RKO (cell line): ENCODE data around the gene TTC21B.
A peak's percentile ranks its signal among the peaks of the same experiment; 100 is the strongest.
"Not testable (repeated sequence)": the region's sequence is repeated elsewhere in the genome, so short reads cannot be mapped to it uniquely, and the experiment has no call there.

Experiments used
- DNase-seq: peaks from one replicate; pipeline ENCODE4 v3.0.0-alpha.2; 2016; ENCODE audit warnings: low spot score

The TTC21B gene

DNA sequence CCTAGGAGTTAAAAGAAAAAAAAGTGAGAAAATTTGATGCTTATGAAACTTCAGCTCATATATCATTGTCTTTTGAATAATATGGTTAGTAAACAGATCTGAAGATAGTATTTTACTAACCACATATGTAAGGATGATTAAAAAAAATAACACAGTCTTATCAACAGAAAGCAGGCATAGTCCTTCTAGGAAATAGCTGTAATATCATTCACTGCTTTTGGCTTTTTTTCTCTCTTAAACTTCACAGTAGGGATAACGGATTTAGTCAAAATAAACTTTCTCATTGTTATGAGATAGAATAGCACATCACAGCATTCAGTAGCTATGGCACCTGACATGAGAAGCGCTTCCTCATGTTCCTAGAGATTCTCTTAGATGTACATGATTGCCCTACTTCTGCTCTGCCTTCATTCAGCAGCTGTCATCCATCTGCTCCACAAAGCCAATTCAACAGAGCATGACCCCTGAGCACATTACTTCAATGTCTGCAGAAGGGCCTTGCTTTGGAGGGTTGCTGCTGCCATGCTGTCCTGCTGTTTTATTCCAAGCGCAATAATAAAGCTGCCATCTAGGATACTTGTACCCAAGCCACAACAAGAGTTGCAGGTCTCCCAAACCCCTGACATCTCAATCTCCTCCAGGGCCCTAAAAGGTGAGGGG lies 67.0 kb downstream of the TTC21B start:
- no peak for DNase-seq

DNA sequence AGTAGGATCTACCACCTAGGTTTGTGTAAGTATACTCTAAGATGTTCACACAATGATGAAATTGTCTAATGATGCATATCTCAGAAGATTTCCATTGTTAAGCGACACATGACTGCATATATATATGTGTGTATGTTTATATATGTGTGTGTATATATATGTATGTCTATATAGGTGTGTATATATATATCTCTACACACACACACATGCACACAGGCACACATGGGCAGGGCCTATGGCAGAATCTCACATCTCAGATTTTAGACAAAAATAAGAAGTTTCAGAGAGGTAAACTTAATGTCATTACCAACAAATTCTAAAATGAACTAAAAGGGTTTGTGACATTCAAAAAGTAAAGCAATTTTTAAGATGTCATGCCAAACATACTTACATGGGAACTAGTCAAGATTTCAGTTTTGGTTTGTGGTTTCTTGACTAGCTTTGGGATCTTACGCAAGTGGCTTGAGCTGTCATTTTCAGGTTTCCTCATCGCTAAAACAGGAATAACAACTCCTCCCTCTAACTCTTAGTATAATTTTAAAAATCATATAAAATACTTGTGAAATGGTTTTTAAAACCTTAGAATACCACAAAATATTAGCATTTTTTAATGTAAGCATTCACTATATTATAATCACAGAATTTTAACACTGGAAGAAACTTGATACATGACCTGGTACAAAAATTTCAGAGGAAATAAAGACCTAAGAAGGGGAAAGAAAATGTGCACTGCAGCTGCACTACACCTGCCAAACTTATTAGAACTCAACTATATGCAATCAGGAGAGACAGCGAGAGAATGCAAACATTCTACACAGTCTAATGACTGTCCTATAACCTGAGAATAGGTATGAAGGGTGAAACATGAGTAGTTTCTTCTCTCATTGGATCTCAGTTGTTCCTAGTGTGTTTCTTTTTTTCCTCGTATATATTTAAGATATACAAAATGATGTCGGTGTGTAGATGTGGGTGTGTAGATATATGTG lies 75.7 kb downstream of the TTC21B start:
- DNase-seq: no peak

DNA sequence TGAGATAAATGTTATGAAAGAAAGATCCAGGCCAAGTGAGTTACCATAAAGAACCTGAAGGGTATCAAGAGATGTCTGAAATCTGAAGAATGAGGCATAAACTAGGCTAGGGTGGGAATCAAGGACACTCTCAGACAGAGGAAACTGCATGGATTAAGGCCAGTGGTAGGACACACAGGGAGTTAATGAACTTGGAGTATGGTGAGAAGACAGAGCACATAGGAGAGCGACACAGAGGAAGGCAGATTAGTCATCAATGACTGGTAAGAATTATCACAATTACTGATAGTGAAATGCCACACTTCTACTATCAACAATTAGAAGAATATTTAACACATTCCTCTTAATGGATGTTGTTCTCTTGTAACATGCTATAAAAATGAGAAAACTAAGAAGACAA lies 76.9 kb downstream of the TTC21B start:
- DNase-seq: no peak

DNA sequence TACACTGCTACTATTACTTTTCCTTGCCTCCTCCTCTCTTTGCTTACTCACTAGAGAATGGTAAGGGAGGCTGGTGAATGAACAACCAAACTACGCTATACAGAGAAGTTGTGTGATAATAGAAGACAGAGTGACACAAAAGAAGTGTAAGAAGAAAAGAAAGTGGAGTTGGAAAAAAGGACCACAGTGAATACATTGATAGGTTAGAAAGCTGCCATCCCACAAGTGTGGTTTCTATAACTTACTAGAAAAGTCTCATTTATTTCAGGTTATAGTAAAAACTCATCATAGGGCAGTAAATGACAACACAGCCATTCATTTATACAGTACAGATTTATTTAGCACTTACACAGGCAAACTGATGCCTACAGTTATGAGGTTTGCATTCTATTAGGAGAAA lies 77.3 kb downstream of the TTC21B start:
- no peak for DNase-seq

DNA sequence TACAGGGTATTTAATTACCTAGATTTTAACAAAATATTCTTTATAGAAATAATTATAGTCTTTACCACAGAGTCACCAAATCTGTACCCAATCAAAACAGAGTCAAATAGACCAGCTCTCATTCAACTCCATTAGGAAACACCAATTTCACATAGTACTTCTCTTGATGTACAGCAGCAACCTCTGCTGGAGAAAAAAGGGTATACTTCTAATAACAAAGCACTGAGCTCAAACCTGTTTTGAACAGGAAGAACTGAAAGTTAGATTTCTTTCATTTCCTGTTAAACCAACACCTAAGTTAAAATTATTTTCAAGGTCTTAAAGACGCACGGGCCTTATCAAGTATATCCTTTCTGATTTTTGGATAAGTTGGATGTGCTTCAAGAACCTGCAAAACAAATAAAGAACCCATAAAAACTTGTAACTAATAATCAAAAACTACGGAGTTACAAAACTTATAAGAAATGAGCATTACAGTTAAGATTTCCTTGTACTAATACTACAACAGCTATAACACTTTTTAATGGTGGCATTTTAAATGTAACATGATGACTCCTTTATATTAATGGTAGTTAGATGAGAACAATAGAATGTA lies 79.0 kb downstream of the TTC21B start:
- DNase-seq: peak; percentile 79

DNA sequence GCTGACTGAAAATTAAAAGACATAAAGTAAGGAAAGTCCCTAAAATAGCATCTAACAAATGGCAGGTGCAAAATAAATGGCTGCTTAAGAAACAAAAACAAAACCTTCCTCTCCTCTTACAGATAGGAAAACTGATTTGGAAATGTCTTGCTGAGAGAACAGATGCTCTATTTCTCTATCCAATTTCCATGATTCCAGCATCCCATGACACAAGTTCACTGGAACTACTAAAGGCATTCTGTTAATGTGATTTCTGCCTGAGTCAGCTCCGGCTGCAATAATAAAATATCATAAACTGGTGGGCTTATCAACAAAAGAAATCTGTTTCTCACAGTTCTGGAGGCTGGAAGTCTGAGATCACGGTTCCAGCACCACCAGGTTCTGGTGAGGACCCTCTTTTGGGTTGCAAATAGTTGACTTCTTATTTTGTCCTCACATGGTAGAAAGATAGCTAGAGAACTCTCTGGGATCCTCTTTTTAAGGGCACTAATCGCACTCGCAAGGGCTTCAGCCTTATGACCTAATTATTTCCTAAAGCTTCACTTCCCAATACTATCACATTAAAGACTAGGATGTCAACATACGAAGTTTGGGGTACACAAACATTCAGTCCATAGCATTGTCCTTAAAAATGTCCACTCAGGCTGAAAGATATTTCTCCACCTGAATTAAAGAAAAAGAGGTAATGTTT lies 81.3 kb downstream of the TTC21B start:
- no peak for DNase-seq

DNA sequence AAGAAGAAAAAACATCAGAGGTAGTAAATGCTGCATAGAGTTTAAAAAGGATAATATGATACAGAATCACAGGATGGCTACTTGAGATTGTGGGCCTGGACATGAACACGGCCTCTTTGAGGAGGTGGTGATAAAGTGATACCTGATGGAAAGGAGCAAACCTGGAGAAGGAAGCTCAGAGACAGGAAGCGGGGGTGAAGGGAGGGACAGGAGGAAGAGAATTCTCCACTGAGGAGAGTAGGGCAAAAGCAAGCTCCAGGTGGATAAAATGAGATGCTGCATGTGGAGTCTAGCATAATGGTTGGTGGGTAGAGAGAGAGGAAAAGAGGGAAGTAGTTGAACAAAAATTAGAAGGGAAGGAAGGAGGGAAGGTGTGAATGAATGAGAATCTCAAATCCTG lies 82.6 kb downstream of the TTC21B start:
- no peak for DNase-seq

DNA sequence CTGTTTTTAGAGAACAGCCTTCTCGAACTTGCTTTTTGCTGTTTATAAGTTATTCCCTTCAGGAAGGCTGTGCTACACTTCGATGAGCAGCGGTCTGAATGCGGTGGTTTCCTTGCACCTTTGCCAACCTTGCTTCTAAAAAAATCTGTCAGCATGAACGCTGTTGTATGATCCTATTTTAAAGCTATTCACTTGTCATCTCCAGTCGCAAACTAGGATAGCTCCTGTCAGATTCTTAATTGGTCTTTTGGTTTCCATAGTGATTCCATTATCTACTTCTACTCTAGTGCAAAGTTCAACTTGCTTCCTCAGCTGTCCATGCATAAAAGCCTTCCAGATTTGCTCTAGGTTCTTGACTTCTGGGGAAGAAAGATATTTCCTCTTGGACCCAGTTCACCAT lies 83.2 kb downstream of the TTC21B start:
- DNase-seq: no peak

DNA sequence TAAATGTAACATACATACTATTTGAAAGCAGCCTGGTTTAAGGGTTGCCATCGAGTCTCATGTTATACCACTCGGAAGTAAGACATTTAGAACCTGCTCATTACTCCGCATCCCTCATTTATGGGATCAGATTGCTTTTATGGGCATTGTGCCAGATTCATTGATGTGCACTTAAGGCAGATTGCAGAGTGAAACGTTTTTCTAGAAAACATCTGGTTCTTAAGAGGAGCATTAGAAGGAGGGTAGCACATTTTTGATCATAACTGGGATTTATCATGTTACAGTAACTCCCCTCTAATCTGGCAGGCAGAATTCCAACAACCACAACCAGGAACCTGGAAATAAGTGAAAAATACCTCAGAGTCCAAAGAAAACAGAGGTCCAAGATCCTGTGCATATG lies 85.4 kb downstream of the TTC21B start:
- no peak for DNase-seq

DNA sequence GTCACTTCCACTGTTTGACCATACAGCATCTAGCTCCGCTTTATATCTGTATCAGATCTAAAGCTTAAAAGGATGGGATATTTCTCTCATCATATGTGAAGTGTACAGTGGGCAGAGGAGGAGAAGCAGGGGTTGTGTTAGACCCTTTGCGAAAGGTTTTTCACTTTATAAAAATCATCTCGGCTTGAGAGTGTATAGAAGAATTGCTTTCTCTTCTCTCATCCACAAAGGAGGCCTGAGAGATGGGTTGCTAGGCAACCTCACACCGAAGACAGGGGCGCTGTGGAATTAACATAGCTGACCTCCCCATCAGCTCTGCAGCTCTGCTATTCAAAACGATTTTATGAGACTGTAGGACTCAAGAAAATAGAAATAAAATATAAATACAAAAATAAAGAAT lies 89.3 kb downstream of the TTC21B start:
- no peak for DNase-seq

DNA sequence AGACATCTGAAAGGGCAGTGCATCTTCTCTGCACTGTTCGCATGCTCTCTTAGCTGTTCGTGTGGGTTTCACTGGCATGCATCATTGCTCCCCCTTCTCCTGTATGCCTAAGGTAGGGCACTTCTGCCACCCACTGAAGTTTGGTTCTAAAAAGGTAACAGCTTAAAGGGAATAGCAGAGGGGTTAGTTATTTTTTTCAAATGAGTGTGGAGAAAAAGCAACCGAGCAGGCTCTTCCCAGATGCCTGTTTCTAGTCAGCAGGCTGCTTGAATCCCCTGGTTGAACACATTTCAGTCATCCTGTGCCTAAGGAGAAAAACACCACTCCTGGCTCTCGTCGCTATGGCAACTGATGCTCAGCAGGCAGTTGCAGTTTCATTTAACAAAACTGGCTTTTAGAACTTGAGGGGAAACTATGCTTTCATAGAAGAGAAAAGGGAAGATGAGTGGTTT lies 89.7 kb downstream of the TTC21B start:
- DNase-seq: no peak

DNA sequence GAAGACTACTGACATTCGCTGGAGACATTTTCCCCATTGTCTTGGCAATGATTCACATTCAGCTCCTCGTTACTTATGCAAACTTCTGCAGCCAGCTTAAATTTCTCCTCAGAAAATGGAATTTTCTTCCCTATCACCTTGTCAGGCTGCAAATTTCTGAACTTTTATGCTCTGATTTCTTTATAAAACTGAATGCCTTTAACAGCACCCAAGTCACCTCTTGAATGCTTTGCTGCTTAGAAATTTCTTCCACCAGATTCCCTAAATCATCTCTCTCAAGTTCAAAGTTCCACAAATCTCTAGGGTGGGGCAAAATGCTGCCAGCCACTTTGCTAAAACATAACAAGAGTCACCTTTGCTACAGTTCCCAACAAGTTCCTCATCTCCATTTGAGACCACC lies 92.5 kb downstream of the TTC21B start:
- not testable (repeated sequence) for DNase-seq

DNA sequence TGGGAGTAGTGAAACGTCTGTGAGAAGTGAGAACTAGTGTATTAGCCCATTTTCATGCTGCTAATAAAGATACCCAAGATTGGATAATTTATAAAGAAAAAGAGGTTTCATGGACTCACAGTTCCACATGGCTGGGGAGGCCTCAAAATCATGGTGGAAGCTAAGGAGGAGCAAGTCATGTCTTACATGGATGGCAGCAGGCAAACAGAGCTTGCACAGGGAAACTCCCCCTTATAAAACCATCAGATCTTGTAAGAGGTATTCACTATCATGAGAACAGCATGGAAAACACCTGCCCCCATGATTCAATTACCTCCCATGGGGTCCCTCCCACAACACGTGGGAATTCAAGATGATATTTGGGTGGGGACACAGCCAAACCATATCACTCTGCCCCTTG lies 93.9 kb downstream of the TTC21B start:
- not testable (repeated sequence) for DNase-seq

DNA sequence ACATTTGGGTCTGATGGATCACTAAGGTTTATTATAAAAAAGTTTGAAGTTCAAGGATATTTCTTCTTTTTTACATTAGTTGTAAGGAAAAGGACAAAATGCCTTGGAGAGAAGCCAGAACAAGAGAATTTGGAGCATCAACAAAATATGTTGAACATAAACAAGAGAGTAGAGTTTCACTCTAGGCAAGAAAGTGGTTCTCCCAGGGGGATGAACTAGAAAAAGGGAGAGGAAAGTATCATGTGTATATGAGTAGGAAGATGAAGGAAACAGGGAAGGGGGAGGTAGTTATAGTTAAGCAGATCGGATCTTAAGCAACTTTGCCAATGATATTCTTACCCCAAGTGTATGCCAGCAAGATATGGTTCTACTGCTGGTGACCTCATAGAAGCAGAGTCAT lies 95.7 kb downstream of the TTC21B start:
- DNase-seq: no peak

DNA sequence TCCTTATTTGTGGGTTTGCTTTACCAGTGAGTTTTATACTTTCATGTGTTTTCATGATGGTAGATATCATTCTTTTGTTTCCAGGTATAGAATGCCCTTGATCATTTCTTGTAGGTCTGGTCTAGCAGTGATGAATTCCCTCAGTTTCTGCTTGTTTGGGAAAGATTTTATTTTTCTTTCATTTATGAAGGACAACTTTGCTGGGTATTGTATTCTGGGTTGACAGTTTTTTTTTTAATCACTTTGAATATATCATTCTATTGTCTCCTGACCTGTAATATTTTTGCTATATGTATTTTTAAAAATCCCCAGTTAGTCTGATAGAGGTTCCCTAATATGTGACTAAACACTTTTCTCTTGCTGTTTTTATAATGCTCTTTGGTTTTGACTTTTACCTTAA lies 101.2 kb downstream of the TTC21B start:
- no peak for DNase-seq

DNA sequence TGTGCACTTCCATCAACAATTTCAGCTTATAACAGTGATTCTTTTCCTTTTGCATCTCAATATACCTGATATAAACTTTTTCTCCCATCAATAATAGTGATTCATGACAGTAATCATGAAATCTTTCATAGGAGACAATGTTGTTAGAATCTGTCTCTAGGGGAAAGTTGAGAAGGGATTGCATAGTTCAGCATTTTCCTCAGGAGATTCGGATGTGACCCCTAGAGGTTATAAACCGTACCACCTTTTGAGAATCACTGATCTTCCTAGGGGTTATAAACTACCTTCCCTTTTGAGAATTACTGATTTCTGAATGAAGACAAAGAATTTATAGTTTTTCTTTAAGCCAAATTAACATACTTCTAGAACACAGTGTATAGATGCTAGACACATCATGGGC lies 106.6 kb downstream of the TTC21B start:
- peak; percentile 30 for DNase-seq

DNA sequence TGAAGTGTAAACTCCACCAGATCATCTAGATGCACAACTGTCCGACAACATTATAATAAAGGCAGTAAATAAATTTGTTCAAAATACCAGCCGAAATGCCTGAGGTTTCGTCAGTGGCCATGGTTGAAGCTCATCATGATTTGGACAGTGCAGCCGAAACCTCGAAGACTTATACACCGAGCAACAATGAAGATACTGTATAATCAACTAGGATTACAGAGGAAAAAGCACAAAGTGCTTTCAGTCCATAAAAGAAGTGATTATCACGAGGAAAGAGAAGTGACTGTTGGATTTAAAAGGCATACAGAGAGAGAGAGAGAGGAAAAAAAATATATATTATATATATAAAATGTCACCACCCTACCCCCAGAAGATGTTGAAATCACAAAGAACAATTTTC lies 107.5 kb downstream of the TTC21B start:
- no peak for DNase-seq

DNA sequence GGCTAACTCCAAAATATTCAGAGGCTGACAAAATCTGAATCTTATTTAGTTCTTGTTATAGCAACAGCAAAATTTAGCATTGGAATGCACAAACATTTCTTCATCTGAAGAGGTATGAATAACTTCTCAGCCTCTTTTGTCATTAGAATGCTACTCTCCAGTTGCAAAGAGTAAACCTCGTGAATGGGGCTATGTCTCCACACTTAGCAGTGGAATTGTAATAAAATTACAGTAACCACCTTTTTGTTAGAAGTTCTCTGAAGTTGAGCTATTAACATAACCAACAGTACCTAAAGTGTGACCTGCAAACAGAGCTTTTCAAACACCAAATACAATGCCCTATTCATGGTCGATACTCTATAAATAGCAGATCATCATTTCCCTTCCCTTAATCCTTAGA lies 109.4 kb downstream of the TTC21B start:
- no peak for DNase-seq

DNA sequence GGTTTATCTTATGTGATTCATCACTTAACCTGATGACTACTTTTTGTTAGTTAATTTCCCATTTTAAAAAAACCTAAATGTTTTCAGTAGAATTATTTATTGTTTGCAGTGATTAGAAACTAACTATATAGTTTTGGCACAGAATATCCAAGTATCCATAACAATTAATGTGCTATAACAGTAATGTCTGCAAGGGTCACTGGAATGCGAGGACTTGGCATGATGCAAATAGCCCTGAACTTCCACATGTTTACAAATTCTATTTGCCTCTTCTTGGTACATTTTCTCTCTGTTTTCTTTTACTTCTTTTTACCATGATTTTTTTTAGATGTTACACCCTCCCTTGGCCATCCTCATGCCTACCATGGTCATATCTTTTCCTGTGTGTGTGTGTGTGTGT lies 110.2 kb downstream of the TTC21B start:
- DNase-seq: peak; percentile 20

DNA sequence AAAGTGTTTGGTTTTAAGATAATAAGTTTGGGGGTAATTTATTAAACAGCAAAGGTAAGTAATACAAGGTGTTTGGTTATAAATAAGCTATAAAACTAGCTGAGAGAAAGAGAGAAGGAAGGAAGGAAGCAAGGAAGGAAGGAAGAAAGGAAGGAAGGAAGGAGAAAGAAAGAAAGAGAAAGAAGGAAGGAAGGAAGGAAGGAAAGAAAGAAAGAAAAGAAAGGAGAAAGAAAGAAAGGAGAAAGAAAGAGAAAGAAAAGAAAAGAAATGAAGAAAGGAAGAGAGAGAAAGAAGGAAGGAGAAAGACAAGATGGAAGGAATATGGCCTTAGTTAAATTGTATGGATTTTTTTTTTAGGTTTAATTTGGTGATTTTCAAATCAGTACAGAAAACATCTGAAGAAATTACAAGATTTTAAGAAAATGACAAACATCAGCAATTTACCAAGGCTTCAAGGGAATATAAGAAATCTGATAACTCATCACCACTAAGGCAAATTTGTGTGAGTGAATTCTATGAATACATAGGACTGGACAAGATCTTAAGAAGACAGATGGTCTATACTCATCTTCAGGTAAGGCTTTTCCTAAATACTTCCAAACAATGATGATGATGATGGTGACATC lies 113.1 kb downstream of the TTC21B start:
- DNase-seq: no peak

DNA sequence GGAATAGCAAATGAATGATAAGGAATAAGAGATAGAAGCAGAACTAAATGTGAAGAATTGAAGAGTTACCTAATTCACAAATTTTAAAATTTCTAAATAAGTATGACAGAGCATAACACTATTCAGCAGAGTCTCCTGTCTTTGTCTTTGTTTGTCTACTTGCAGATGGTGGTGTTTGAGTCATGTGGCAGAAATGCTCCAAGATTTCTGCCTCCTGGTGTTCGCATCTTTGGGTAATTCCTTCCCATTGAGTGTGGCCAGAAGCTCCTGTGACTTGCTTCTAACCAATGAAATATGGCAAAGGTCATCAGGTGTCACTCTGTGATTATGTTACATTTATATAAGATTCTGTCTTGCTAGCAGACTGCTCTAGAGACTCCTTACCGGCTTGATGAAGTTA lies 114.0 kb downstream of the TTC21B start:
- no peak for DNase-seq

DNA sequence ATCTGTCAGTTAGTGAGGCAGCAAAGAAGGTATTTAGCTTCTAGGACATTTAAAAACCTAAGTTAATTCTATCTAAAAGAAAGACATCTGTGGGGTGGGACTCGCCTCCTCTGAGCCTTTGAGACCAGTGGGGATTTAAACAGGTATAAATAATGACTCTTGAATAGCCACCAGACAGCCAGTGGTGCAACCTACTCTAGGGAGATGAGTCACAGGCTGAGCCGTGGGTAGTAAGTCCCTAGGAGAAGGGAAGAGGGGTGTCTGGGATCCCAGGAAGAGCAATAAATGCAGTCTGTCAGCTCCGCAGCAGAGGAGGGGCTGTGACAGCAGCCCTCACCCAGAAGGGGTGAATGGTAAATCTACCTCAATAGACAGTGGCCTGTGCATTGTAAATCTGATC lies 116.5 kb downstream of the TTC21B start:
- DNase-seq: peak; percentile 4
